ENCODE measurements around the gene SMYD3. TPM values are rescaled to one million over a fixed set of nuclear protein-coding genes. Genes with fewer than 3 reads are reported as not detected.
"Not testable (repeated sequence)": the region's sequence is repeated elsewhere in the genome, so short reads cannot be mapped to it uniquely, and the experiment has no call there.

SMYD3 gene
- total and polyA plus RNA-seq, 11 donors, result 6.3 to 12.1 (median 9.5) TPM

DNA sequence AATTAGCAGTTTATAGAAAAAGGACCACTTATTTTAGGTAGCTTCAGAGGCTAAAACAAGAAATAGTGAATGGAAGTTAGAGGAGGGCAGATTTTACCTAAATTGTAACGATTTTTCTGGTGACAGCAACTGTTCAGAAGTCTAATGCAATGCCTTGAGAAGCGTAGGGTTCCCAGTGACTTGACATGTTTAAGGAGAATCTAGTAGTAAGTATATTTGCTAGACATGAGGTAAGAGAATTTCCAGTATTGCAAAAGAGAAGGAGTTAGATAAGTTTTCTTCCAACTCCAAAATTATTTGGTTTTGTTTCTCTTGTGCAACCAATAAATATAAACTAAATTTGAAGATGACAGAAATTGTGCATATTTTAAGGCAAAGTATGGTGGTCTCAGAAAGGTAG, 140.0 kb downstream of the SMYD3 start:
- Histone ChIP-seq H3K27ac (no peak overlapping the region), H3K36me3 (no peaks in the 10 kb centered on the region), H3K4me3 (no peak overlapping the region), H3K27me3 (no peaks in the 10 kb centered on the region), H3K9me3 (no peaks in the 10 kb centered on the region), H3K4me1 (no peaks in the 10 kb centered on the region)
- WGBS, 4 donors, result 92 to 98% (median 94%) methylated on average over 2 of the region's 2 CpGs
- intact Hi-C loops (cut with DNase I), result no loop called here
- DNase-seq (no peak), ATAC-seq (no peak)
- no peak for TF ChIP-seq POLR2A (IDR thresholded peaks at IDR 0.05)
- TF ChIP-seq, protein P1, sequence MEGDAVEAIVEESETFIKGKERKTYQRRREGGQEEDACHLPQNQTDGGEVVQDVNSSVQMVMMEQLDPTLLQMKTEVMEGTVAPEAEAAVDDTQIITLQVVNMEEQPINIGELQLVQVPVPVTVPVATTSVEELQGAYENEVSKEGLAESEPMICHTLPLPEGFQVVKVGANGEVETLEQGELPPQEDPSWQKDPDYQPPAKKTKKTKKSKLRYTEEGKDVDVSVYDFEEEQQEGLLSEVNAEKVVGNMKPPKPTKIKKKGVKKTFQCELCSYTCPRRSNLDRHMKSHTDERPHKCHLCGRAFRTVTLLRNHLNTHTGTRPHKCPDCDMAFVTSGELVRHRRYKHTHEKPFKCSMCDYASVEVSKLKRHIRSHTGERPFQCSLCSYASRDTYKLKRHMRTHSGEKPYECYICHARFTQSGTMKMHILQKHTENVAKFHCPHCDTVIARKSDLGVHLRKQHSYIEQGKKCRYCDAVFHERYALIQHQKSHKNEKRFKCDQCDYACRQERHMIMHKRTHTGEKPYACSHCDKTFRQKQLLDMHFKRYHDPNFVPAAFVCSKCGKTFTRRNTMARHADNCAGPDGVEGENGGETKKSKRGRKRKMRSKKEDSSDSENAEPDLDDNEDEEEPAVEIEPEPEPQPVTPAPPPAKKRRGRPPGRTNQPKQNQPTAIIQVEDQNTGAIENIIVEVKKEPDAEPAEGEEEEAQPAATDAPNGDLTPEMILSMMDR (IDR thresholded peaks at IDR 0.05), result no peak

GRCh38 chr1:246365708-246366107, 141.4 kb downstream of the SMYD3 start:
- no peaks in the 10 kb centered on the region for H3K27me3 ChIP-seq
- 45 to 51% (median 48%) methylated on average over 3 of the region's 3 CpGs for WGBS, 4 donors
- TF ChIP-seq, protein P1 (IDR thresholded peaks at IDR 0.05), result no peak
- no peak for TF ChIP-seq POLR2A (IDR thresholded peaks at IDR 0.05)
- H3K4me1 ChIP-seq, result no peaks in the 10 kb centered on the region
- peaks cover 0 to 10% (median 0%) of the 10 kb centered on the region in 12 donors for H3K9me3 ChIP-seq
- H3K4me3 ChIP-seq, result no peak overlapping the region
- H3K36me3 ChIP-seq, result no peaks in the 10 kb centered on the region
- intact Hi-C loops (cut with DNase I), result no loop called here
- H3K27ac ChIP-seq, result no peak overlapping the region
- DNase-seq, result no peak
- ATAC-seq, result no peak

DNA sequence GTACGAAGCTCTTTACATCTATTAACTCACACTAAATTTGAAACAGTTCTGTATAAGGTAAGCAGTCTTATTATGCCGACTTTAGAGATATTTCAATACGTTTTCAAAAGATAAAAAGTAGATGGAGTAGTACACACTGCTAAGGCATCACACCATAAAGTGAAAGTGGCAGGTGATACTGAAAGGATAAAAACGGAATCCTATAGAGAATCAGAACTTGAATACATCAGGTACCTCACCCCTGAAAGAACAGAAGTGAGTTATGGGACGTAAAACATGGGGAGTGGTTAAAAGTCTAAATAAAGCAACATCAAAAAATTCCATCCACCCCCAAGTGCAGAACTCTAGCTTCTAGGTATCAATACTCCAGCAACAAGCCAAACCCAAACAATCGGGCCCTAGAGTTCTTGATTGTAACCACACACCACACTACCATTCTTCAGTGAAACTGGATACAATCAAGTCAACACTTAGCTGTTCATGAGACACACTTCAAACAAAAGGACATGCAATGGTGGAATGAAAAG, 142.6 kb downstream of the SMYD3 start:
- Histone ChIP-seq H3K27me3 (no peaks in the 10 kb centered on the region), H3K4me3 (no peak overlapping the region), H3K4me1 (no peaks in the 10 kb centered on the region), H3K9me3 (peaks cover 0 to 21% (median 0%) of the 10 kb centered on the region in 12 donors), H3K27ac (no peak overlapping the region), H3K36me3 (no peaks in the 10 kb centered on the region)
- DNase-seq (no peak), ATAC-seq (no peak)
- WGBS, 4 donors, result 93 to 96% (median 95%) methylated on average over 6 of the region's 6 CpGs
- TF ChIP-seq, protein P1 (IDR thresholded peaks at IDR 0.05), result no peak
- no peak for TF ChIP-seq POLR2A (IDR thresholded peaks at IDR 0.05)
- intact Hi-C loops (cut with DNase I), result no loop called here

GRCh38 chr1:246357014-246357598, 150.0 kb downstream of the SMYD3 start:
- H3K36me3 ChIP-seq; H3K27ac ChIP-seq; H3K27me3 ChIP-seq; H3K4me1 ChIP-seq; DNase-seq; ATAC-seq; H3K4me3 ChIP-seq; intact Hi-C loops (cut with DNase I): not testable (repeated sequence)
- 43 to 56% (median 52%) methylated on average over 3 of the region's 3 CpGs for WGBS, 4 donors
- H3K9me3 ChIP-seq, result peaks cover 0 to 53% (median 5%) of the 10 kb centered on the region in 12 donors

Measured in heart left ventricle (tissue), 16 donors.